MCF 10A (cell line): ENCODE results near the gene FBXO39. TPM values are rescaled to one million over a fixed set of nuclear protein-coding genes. Genes with fewer than 3 reads are reported as not detected.

Source experiments
- BruUV-seq: library from RNA; stranded (reverse); fragments of 400-500 nt; replicated peaks from 2 replicates; lab custom pipeline; 2021; lab: Mats Ljungman, UMichigan
- CTCF ChIA-PET: fragments of 300-600 bp; sonication (Branson Sonifier 250); formaldehyde crosslinking; extraction: SDS; loops from one replicate; lab custom pipeline; 2021; ENCODE audit warnings: antibody characterized with exemption, inconsistent platforms; lab: Yijun Ruan, JAX
- POLR2A ChIA-PET: fragments of 300-600, 350-650 bp; sonication (Branson Sonifier 250); formaldehyde crosslinking; extraction: SDS; loops from one replicate; lab custom pipeline; 2020; ENCODE audit warnings: antibody characterized with exemption, inconsistent platforms; lab: Yijun Ruan, JAX
- DNase-seq: peaks from one replicate; pipeline ENCODE4 v3.0.0-alpha.2; 2018; ENCODE audit not compliant: unreplicated experiment
- H3K27ac Mint-ChIP-seq: one replicate; pipeline ENCODE4 v1.8.0; 2022; ENCODE audit warnings: mild to moderate bottlenecking, low read depth, mixed read lengths; ENCODE audit not compliant: unreplicated experiment
- H3K27me3 Mint-ChIP-seq: one replicate; pipeline ENCODE4 v1.8.0; 2022; ENCODE audit warnings: mixed read lengths; ENCODE audit not compliant: insufficient read depth, unreplicated experiment
- H3K36me3 Mint-ChIP-seq: one replicate; pipeline ENCODE4 v1.8.0; 2022; ENCODE audit warnings: mild to moderate bottlenecking, moderate library complexity, mixed read lengths; ENCODE audit not compliant: insufficient read depth, unreplicated experiment
- H3K4me1 Mint-ChIP-seq: one replicate; pipeline ENCODE4 v1.8.0; 2022; ENCODE audit warnings: mixed read lengths; ENCODE audit not compliant: insufficient read depth, unreplicated experiment
- H3K4me3 Mint-ChIP-seq: one replicate; pipeline ENCODE4 v1.8.0; 2022; ENCODE audit warnings: mild to moderate bottlenecking, moderate library complexity, mixed read lengths; ENCODE audit not compliant: unreplicated experiment
- H3K9me3 Mint-ChIP-seq: one replicate; pipeline ENCODE4 v1.8.0; 2022; ENCODE audit warnings: mixed read lengths; ENCODE audit not compliant: unreplicated experiment
- intact Hi-C: fragments of 100-400 bp; cut with micrococcal nuclease; formaldehyde crosslinking; loops from 2 replicates; pipeline ENCODE4 v1.14.1; 2022
- total RNA-seq: library from RNA; stranded (reverse); gene quantifications from 2 replicates; pipeline ENCODE4 v1.2.3, GENCODE V29; 2022
- TF ChIP-seq, protein P1 (sequence below): fragments of 200-600 bp; IDR thresholded peaks from one replicate; pipeline ENCODE4 v1.8.0; 2022; ENCODE audit warnings: antibody characterized with exemption, mild to moderate bottlenecking; ENCODE audit not compliant: unreplicated experiment

FBXO39 gene
- total RNA-seq, 1 experiment from 2014 or later = 1.4 TPM

DNA sequence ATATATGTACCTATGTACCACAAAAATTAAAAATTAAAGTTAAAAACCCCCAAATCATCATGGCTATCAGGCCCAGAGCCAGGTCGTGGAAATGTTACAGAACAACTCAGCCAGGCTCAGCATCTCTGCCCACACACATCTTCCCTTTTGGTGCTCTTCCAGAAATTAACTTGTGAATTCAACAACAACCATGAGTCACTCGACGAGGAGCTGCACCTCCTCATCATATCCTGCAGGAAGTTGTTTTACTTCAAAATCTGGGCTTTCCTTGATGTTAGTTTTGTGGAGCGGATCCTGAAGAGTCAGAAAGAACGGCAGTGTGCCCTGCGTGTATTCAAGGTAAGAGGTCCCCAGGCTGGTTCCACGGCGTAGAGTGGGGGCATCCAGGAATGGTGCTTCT, 10.6 kb downstream of the FBXO39 start:
- H3K27me3 Mint-ChIP-seq = no peaks in the 10 kb centered on the region
- DNase-seq = peak; percentile 83
- no peaks in the 10 kb centered on the region for H3K9me3 Mint-ChIP-seq
- ChIA-PET POLR2A (interaction anchor here (0.6 to 1.6 kb wide), 13 partner anchors 9 to 650 kb away, joined by 3 to 8 read pairs (median 3); partner anchors contain the start of gene RNASEK), CTCF (interaction anchor here (0.6 to 1.3 kb wide), 6 partner anchors 9 to 1532 kb away, joined by 3 to 7 read pairs (median 4); no protein-coding TSS in a partner anchor)
- no TSS peak for BruUV-seq
- TF ChIP-seq, protein P1, sequence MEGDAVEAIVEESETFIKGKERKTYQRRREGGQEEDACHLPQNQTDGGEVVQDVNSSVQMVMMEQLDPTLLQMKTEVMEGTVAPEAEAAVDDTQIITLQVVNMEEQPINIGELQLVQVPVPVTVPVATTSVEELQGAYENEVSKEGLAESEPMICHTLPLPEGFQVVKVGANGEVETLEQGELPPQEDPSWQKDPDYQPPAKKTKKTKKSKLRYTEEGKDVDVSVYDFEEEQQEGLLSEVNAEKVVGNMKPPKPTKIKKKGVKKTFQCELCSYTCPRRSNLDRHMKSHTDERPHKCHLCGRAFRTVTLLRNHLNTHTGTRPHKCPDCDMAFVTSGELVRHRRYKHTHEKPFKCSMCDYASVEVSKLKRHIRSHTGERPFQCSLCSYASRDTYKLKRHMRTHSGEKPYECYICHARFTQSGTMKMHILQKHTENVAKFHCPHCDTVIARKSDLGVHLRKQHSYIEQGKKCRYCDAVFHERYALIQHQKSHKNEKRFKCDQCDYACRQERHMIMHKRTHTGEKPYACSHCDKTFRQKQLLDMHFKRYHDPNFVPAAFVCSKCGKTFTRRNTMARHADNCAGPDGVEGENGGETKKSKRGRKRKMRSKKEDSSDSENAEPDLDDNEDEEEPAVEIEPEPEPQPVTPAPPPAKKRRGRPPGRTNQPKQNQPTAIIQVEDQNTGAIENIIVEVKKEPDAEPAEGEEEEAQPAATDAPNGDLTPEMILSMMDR = no peak
- H3K4me3 Mint-ChIP-seq = peak overlapping the region; percentile 76
- no peaks in the 10 kb centered on the region for H3K36me3 Mint-ChIP-seq
- H3K4me1 Mint-ChIP-seq = peaks cover 25% of the 10 kb centered on the region
- H3K27ac Mint-ChIP-seq = peak overlapping the region; percentile 86
- intact Hi-C loops = no loop called here

DNA sequence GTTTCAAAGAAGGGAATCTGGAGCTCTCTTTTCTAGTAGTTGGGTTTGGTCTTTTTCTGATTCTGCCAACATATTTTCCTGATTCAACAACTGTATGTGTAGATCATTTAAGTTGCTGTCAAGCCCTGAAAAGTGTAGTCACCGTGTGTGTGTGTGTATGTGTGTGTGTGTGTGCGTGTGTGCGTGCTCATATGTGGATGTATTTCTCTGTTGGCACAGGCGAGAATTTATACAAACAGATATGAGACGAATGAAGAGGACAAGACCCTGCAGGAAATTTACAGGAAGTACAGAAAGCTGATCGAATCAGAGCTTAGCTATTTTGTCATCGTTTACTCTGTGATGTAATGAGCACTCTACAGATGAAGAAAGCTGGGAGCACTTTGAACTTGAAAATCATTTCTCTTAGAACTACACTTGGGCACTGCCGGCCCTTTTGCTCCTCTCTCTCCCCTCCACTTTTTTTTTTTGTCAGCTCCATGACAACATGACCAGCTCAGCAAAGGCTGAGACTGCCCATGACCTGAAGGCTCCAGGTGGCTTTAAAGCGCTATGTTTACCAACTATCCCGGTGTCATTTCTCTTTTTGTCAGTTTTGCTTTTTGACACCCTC, 11.2 kb downstream of the FBXO39 start:
- CTCF ChIA-PET = interaction anchor here (0.6 to 1.5 kb wide), 10 partner anchors 9 to 1533 kb away, joined by 3 to 7 read pairs (median 4); no protein-coding TSS in a partner anchor
- no peak for DNase-seq
- peaks cover 25% of the 10 kb centered on the region for H3K4me1 Mint-ChIP-seq

DNA sequence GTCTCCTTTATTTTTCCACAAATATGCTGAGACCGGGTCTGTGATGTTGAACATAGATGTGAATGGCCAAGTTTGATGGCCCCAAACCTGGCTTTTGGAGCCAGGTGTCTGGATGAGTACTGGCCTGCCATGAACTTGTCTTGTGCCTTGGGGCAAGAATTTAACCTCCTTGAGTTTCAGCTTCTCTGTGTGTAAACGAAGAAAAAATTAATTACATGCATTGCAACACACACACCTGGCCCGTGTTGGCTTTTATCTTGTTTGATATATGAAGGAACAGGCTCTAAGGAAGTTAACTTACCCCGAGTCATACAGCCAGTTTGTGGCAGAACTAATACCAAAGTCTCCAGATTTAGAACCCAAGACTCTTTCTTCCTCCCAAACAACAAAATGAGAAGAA, 13.1 kb downstream of the FBXO39 start:
- TF ChIP-seq, protein P1 = no peak
- no TSS peak for BruUV-seq
- Mint-ChIP-seq H3K36me3 (no peaks in the 10 kb centered on the region), H3K27ac (no peak overlapping the region), H3K9me3 (no peaks in the 10 kb centered on the region), H3K4me1 (peaks cover 25% of the 10 kb centered on the region), H3K27me3 (no peaks in the 10 kb centered on the region), H3K4me3 (no peak overlapping the region)
- intact Hi-C loops = no loop called here
- peak; percentile 41 for DNase-seq
- CTCF ChIA-PET = interaction anchor here (0.7 to 1.9 kb wide), 2 partner anchors 123 to 183 kb away, joined by 4 to 5 read pairs; no protein-coding TSS in a partner anchor
- POLR2A ChIA-PET = interaction anchor here (0.6 to 1.2 kb wide), 5 partner anchors 9 to 201 kb away, joined by 3 to 5 read pairs (median 3); no protein-coding TSS in a partner anchor

More for the DNA sequence above, 11.2 kb downstream of the FBXO39 start:
- no peaks in the 10 kb centered on the region for H3K9me3 Mint-ChIP-seq
- POLR2A ChIA-PET = interaction anchor here (0.6 to 1.6 kb wide), 12 partner anchors 9 to 649 kb away, joined by 3 to 8 read pairs (median 3); partner anchors contain the start of gene RNASEK
- peak overlapping the region; percentile 76 for H3K4me3 Mint-ChIP-seq
- TF ChIP-seq, protein P1 = no peak
- H3K36me3 Mint-ChIP-seq = no peaks in the 10 kb centered on the region
- H3K27me3 Mint-ChIP-seq = no peaks in the 10 kb centered on the region
- intact Hi-C loops = no loop called here
- peak overlapping the region; percentile 86 for H3K27ac Mint-ChIP-seq
- BruUV-seq = TSS peak; percentile 65

DNA sequence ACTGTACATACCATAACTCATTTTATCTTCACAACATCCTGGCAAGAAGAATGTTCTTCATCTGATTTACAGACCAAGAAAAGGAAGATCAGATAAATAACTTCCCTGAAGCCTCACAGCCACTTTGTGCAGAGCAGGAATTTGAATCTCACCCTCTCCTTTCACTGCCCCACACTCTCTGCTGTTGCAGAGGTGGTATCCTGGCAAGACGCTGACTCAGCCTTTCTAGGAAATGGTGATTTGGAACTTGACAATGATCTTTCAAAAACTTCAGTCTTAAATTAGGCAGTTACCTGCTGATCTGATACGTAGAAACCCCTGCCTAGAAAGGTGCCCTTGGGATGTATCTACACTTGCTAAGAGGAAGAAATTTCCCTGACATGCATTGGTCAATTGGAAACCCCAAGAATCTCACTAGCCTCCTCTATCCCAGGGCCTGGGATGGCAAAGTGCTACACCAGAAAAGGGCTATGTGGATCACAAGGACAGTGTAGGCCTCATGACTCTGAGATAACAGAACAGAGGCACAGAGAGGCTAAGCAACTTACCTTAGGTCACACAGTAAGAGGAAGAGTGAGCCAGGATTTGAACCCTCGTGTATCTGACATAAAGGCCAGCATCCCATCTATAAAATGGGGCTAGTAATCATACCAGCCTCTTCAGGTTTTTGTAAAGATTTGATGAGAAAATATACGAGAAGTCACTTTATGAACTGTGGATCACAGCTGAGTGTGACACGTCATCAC, 17.9 kb downstream of the FBXO39 start:
- no peaks in the 10 kb centered on the region for H3K27me3 Mint-ChIP-seq
- DNase-seq = no peak
- H3K4me3 Mint-ChIP-seq = no peak overlapping the region
- H3K4me1 Mint-ChIP-seq = peaks cover 8% of the 10 kb centered on the region
- POLR2A ChIA-PET = no interaction called here
- TF ChIP-seq, protein P1 = no peak
- intact Hi-C loops = no loop called here
- no peaks in the 10 kb centered on the region for H3K9me3 Mint-ChIP-seq
- no peaks in the 10 kb centered on the region for H3K36me3 Mint-ChIP-seq
- H3K27ac Mint-ChIP-seq = no peak overlapping the region
- no TSS peak for BruUV-seq
- CTCF ChIA-PET = no interaction called here
